DOHH2 (cell line): ENCODE data around the gene MFRP.

ENCODE experiments used
- H3F3A ChIP-seq: fragments of 200-600 bp; sonication (generic), shearing (Covaris generic); 2 replicates; pipeline ENCODE4 v1.6.0; 2016; ENCODE audit warnings: antibody characterized with exemption, mild to moderate bottlenecking; ENCODE audit not compliant: control insufficient read depth, insufficient read depth
- H3K27ac ChIP-seq: fragments of 200-600 bp; sonication (generic); 2 replicates; pipeline ENCODE4 v1.5.1; 2014; ENCODE audit warnings: low read depth, mild to moderate bottlenecking, low read length, moderate library complexity
- H3K27me3 ChIP-seq: fragments of 200-600 bp; sonication (generic); 2 replicates; pipeline ENCODE4 v1.6.1; 2014; ENCODE audit warnings: mild to moderate bottlenecking, low read length, mixed read lengths; ENCODE audit not compliant: control insufficient read depth
- H3K36me3 ChIP-seq: fragments of 200-600 bp; sonication (generic); 2 replicates; pipeline ENCODE4 v1.6.1; 2014; ENCODE audit warnings: mild to moderate bottlenecking, low read length, moderate library complexity, mixed read lengths; ENCODE audit not compliant: control insufficient read depth
- H3K4me1 ChIP-seq: fragments of 200-600 bp; sonication (generic); 2 replicates; pipeline ENCODE4 v1.6.1; 2014; ENCODE audit warnings: mild to moderate bottlenecking, low read length, mixed read lengths; ENCODE audit not compliant: control insufficient read depth
- H3K4me2 ChIP-seq: fragments of 200-600 bp; sonication (generic); 2 replicates; pipeline ENCODE4 v1.6.0; 2014; ENCODE audit warnings: mild to moderate bottlenecking, low read length, moderate library complexity
- H3K4me3 ChIP-seq: fragments of 200-600 bp; sonication (generic); 2 replicates; pipeline ENCODE4 v1.5.1; 2014; ENCODE audit warnings: mild to moderate bottlenecking, low read length, mixed read lengths
- H3K79me2 ChIP-seq: fragments of 200-600 bp; sonication (generic); 2 replicates; pipeline ENCODE4 v1.6.1; 2014; ENCODE audit warnings: mild to moderate bottlenecking, low read length, mixed read lengths; ENCODE audit not compliant: control insufficient read depth
- H3K9me2 ChIP-seq: fragments of 200-600 bp; sonication (generic); replicated peaks from 2 replicates; pipeline ENCODE4 v1.6.1; 2014; ENCODE audit warnings: mild to moderate bottlenecking, low read length, mixed read lengths; ENCODE audit not compliant: control insufficient read depth
- H3K9me3 ChIP-seq: fragments of 200-600 bp; sonication (generic); 2 replicates; pipeline ENCODE4 v1.6.1; 2014; ENCODE audit warnings: antibody characterized with exemption, low read length, mixed read lengths; ENCODE audit not compliant: control insufficient read depth, insufficient read depth
- H4K20me1 ChIP-seq: fragments of 200-600 bp; sonication (generic); 2 replicates; pipeline ENCODE4 v1.6.0; 2014; ENCODE audit warnings: low read depth, mild to moderate bottlenecking, antibody characterized with exemption, low read length, moderate library complexity; ENCODE audit not compliant: control insufficient read depth, insufficient read depth
- EZH2phosphoT487 ChIP-seq: fragments of 200-600 bp; sonication (generic); IDR thresholded peaks from 2 replicates; pipeline ENCODE4 v1.6.1; 2017; ENCODE audit warnings: borderline replicate concordance, mild to moderate bottlenecking, antibody characterized with exemption, low read length, moderate library complexity, mixed read lengths
- TF ChIP-seq, protein P1 (sequence below): fragments of 200-600 bp; sonication (generic); IDR thresholded peaks from one replicate; pipeline ENCODE4 v1.5.1; 2014; ENCODE audit warnings: antibody characterized with exemption, mild to moderate bottlenecking, low read depth, low read length; ENCODE audit not compliant: poor library complexity, severe bottlenecking

Gene MFRP

DNA sequence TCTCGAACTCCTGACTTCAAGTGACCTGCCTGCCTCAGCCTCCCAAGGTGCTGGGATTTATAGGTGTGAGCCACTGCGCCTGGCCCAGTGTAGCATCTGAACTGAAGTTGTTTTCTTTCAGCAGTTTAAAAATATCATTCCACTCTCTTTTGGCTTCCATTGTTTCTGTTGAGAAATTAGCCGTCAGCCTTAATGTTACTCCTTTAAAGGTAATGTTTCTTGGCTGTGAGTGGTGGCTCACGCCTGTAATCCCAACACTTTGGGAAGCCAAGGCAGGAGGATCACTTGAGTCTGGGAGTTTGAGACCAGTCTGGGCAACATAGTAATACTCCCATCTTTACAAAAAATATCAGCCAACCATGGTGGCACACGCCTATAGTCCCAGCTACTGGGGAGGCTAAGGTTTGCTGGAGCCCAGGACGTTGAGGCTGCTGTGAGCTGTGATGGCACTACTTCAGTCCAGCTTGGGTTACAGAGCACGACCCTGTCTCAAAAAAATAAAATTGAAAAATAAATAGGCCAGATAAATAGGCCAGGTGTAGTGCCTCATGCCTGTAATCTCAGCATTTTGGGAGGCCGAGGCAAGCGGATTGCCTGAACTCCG, 55.5 kb downstream of the MFRP start:
- no peak overlapping the region for H3K27ac ChIP-seq
- no peaks in the 10 kb centered on the region for H3K27me3 ChIP-seq
- no peaks in the 10 kb centered on the region for H3K9me2 ChIP-seq
- no peaks in the 10 kb centered on the region for H3F3A ChIP-seq
- H3K36me3 ChIP-seq: peaks cover 49% of the 10 kb centered on the region
- no peaks in the 10 kb centered on the region for H4K20me1 ChIP-seq
- H3K4me2 ChIP-seq: no peak overlapping the region
- no peaks in the 10 kb centered on the region for H3K79me2 ChIP-seq
- no peaks in the 10 kb centered on the region for H3K4me1 ChIP-seq
- H3K9me3 ChIP-seq: no peaks in the 10 kb centered on the region
- no peak overlapping the region for H3K4me3 ChIP-seq
- TF ChIP-seq EZH2phosphoT487: no peak
- TF ChIP-seq, protein P1, sequence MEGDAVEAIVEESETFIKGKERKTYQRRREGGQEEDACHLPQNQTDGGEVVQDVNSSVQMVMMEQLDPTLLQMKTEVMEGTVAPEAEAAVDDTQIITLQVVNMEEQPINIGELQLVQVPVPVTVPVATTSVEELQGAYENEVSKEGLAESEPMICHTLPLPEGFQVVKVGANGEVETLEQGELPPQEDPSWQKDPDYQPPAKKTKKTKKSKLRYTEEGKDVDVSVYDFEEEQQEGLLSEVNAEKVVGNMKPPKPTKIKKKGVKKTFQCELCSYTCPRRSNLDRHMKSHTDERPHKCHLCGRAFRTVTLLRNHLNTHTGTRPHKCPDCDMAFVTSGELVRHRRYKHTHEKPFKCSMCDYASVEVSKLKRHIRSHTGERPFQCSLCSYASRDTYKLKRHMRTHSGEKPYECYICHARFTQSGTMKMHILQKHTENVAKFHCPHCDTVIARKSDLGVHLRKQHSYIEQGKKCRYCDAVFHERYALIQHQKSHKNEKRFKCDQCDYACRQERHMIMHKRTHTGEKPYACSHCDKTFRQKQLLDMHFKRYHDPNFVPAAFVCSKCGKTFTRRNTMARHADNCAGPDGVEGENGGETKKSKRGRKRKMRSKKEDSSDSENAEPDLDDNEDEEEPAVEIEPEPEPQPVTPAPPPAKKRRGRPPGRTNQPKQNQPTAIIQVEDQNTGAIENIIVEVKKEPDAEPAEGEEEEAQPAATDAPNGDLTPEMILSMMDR: no peak
